ENCODE data around the gene NIPAL3.
"Not testable (repeated sequence)": the region's sequence is repeated elsewhere in the genome, so short reads cannot be mapped to it uniquely, and the experiment has no call there.

NIPAL3 gene

DNA sequence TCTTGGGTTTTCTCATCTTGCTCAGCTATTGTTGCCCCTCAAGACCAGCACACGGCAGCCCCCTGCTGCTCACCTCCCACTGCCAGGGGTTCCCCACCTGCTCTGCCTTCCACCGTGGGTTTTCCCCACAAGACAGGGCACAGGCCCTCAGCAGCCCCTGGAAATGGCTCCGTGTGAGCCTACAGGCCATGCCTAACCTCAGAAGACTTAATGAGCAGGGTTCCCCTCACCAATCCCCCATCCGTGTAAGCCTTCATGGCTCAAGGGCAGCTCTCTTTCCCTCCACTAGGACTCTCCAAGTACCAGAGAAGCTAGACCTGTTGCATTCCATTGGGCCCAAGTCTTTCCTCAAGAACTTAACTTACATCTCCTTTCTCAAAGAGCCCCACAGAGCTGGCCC, 68.6 kb downstream of the NIPAL3 start:
- no peak for DNase-seq
- peaks cover 96% of the 10 kb centered on the region for H3K4me1 Mint-ChIP-seq
- H3K4me3 Mint-ChIP-seq: no peak overlapping the region
- no peaks in the 10 kb centered on the region for H3K27me3 Mint-ChIP-seq
- CTCF ChIA-PET: interaction anchor here (0.7 to 4.7 kb wide), 10 partner anchors 7 to 103 kb away, joined by 3 to 40 read pairs (median 4); partner anchors contain the start of gene NIPAL3
- peaks cover 9% of the 10 kb centered on the region for H3K9me3 Mint-ChIP-seq
- H3K36me3 Mint-ChIP-seq: peaks cover 37% of the 10 kb centered on the region
- H3K27ac Mint-ChIP-seq: peak overlapping the region; percentile 98

DNA sequence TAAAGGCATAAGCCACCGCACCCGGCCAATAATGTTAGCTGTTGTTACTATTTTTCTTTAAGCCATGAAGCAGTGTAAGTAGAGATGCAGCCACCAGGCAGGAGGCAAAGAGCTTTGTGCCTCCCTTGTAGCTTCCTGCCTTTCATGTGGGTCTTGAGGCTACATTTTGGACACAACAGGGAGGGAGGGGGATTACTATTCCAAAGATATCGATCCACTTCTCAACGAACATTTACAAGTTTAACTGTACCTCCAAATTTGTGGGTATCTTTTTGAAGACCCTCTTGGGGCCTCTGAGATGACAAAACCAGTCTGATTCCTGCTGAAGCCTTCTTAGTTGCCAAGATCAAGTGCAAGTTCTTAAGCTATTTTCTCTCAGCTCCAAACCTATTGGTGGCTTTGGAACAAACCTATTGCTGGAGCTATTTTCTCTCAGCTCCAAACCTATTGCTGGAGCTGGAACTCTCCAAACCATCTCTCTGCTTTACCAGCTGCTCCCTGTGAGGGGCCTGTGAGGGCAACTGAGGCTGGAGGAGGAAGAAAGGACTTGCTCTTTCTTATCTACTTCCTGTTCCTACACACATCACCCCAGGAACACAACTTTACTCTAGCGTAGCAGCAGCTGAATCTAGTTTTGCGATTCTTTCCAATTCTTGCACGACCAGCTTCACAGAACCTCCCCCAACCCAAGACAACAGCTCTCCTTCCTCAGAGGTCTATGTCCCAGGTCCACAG, 70.9 kb downstream of the NIPAL3 start:
- CTCF ChIA-PET: interaction anchor here (0.8 to 2.8 kb wide), 11 partner anchors 15 to 287 kb away, joined by 3 to 21 read pairs (median 5); partner anchors contain the start of genes NIPAL3, RCAN3 and STPG1
- H3K4me1 Mint-ChIP-seq: peaks cover 87% of the 10 kb centered on the region
- peak; percentile 77 for DNase-seq
- no peaks in the 10 kb centered on the region for H3K27me3 Mint-ChIP-seq
- peak overlapping the region; percentile 97 for H3K27ac Mint-ChIP-seq
- H3K4me3 Mint-ChIP-seq: peak overlapping the region; percentile 65
- peaks cover 31% of the 10 kb centered on the region for H3K36me3 Mint-ChIP-seq
- peaks cover 9% of the 10 kb centered on the region for H3K9me3 Mint-ChIP-seq

DNA sequence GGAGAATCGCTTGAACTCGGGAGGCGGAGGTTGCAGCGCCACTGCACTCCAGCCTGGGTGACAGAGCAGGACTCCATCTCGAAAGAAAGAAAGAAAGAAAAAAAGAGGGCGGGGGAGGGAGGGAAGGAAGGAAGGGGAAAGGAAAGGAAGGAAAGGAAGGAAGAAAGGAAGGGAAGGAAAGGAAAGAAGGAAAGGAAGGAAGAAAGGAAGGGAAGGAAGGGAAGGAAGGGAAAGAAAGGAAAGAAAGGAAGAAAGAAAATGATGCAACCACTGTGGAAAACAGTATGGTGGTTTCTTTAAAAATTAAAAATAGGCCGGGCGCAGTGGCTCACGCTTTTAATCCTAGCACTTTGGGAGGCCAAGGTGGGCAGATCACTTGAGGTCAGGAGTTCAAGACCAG, 71.9 kb downstream of the NIPAL3 start:
- CTCF ChIA-PET: interaction anchor here (1.0 to 2.8 kb wide), 4 partner anchors 14 to 288 kb away, joined by 3 to 21 read pairs (median 10); partner anchors contain the start of genes NIPAL3, RCAN3 and STPG1
- peak overlapping the region; percentile 97 for H3K27ac Mint-ChIP-seq
- peaks cover 85% of the 10 kb centered on the region for H3K4me1 Mint-ChIP-seq
- H3K4me3 Mint-ChIP-seq: no peak overlapping the region
- no peak for DNase-seq
- H3K9me3 Mint-ChIP-seq: peaks cover 8% of the 10 kb centered on the region
- H3K36me3 Mint-ChIP-seq: peaks cover 34% of the 10 kb centered on the region
- H3K27me3 Mint-ChIP-seq: no peaks in the 10 kb centered on the region

DNA sequence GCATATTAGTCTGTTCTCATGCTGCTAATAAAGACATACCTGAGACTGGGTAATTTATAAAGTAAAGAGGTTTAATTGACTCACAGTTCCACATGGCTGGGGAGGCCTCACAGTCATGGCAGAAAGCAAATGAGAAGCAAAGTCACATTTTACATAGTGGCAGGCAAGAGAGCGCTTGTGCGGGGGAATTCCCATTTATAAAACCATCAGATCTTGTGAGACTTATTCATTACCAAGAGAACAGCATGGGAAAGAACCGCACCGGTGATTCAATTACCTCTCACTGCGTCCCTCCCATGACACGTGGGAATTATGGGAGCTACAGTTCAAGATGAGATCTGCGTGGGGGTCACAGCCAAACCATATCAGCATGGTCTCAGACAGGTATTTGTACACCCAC, 72.6 kb downstream of the NIPAL3 start:
- not testable (repeated sequence) for H3K9me3 Mint-ChIP-seq, DNase-seq, H3K27me3 Mint-ChIP-seq, H3K4me3 Mint-ChIP-seq
- H3K27ac Mint-ChIP-seq: peak overlapping the region; percentile 97
- H3K4me1 Mint-ChIP-seq: peaks cover 78% of the 10 kb centered on the region
- H3K36me3 Mint-ChIP-seq: peaks cover 31% of the 10 kb centered on the region
- CTCF ChIA-PET: interaction anchor here (0.8 to 2.8 kb wide), 3 partner anchors 13 to 99 kb away, joined by 3 to 15 read pairs (median 6); partner anchors contain the start of genes NIPAL3 and RCAN3

- DNase-seq: no peak
- H3K9me3 Mint-ChIP-seq: peaks cover 4% of the 10 kb centered on the region
- H3K36me3 Mint-ChIP-seq: peaks cover 20% of the 10 kb centered on the region
- H3K4me1 Mint-ChIP-seq: peaks cover 63% of the 10 kb centered on the region
- H3K27ac Mint-ChIP-seq: no peak overlapping the region
- CTCF ChIA-PET: interaction anchor here (1.0 to 1.7 kb wide), 3 partner anchors 12 to 99 kb away, joined by 3 to 6 read pairs (median 6); partner anchors contain the start of genes NIPAL3 and RCAN3
- no peaks in the 10 kb centered on the region for H3K27me3 Mint-ChIP-seq
- no peak overlapping the region for H3K4me3 Mint-ChIP-seq
These were observed 74.1 kb downstream of the NIPAL3 start for GRCh38 chr1:24489674-24490073.

GRCh38 chr1:24490101-24490781, 74.6 kb downstream of the NIPAL3 start:
- no peak overlapping the region for H3K27ac Mint-ChIP-seq
- H3K9me3 Mint-ChIP-seq: peaks cover 4% of the 10 kb centered on the region
- peaks cover 20% of the 10 kb centered on the region for H3K36me3 Mint-ChIP-seq
- H3K4me1 Mint-ChIP-seq: peaks cover 57% of the 10 kb centered on the region
- CTCF ChIA-PET: interaction anchor here (0.9 to 1.1 kb wide), 3 partner anchors 10 to 75 kb away, joined by 3 to 6 read pairs (median 5); partner anchors contain the start of genes NIPAL3 and RCAN3
- no peak overlapping the region for H3K4me3 Mint-ChIP-seq
- H3K27me3 Mint-ChIP-seq: no peaks in the 10 kb centered on the region
- no peak for DNase-seq

DNA sequence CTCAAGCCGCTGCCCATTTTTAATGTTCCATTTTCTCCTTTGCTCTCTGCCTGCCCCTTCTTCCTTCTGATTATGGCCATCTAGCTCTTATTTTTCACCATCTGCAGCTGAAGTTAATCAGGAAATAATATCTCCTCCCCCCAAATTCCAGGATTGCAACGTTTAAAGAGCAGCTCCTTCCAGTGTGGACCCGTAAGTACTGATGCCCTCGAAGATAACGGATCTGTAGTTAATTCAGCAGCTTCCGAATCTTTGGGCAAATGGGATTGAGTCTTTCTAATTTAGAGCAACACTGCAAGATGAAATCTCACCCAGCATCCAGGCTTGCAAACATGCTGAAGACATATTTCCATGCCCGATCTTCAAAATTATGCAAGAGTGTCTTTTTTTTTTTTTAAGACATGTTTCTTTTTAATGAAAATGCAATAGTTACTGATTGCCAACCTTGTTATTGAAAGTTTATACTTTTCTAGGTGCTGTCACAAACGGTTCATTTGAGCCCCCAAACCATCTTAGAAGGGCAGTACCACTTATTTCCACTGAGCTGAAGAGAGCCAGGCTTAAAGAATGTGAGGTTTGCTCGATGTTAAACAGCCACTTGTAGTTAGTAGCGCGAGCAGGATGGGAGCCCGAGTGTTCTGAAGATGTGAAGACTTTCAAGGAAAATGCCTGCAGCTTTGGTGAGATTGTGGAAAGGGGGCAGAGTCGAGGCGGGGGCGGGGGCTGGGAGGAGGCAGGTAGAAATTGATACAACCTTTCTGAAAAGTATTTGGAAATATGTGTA, 76.2 kb downstream of the NIPAL3 start:
- Mint-ChIP-seq H3K36me3 (peaks cover 20% of the 10 kb centered on the region), H3K4me3 (no peak overlapping the region), H3K4me1 (peaks cover 42% of the 10 kb centered on the region), H3K27ac (no peak overlapping the region), H3K27me3 (no peaks in the 10 kb centered on the region), H3K9me3 (peaks cover 4% of the 10 kb centered on the region)
- no peak for DNase-seq
- CTCF ChIA-PET: interaction anchor here (0.7 to 1.0 kb wide), 4 partner anchors 8 to 75 kb away, joined by 3 to 4 read pairs (median 3); no protein-coding TSS in a partner anchor

DNA sequence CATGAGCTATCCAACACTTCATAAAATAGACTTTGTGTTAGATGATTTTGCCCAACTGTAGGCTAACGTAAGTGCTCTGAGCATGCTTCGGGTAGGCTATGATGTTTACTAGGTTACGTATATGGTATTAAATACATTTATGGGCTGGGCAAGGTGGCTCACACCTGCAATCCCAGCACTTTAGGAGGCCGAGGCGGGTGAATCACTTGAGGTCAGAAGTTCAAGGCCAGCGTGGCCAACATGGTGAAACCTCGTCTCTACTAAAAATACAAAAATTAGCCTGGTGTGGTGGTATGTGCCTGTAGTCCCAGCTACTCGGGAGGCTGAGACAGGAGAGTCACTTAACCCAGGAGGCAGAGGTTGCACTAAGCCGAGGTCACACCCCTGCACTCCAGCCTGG, 77.3 kb downstream of the NIPAL3 start:
- H3K36me3 Mint-ChIP-seq: peaks cover 20% of the 10 kb centered on the region

GRCh38 chr1:24493785-24494184, 78.2 kb downstream of the NIPAL3 start:
- Mint-ChIP-seq H3K27me3 (no peaks in the 10 kb centered on the region), H3K4me3 (no peak overlapping the region), H3K36me3 (peaks cover 16% of the 10 kb centered on the region), H3K4me1 (peaks cover 29% of the 10 kb centered on the region), H3K9me3 (peaks cover 2% of the 10 kb centered on the region), H3K27ac (no peak overlapping the region)
- DNase-seq: no peak
- CTCF ChIA-PET: interaction anchor here (1.2 kb wide), 2 partner anchors 48 to 79 kb away, joined by 3 read pairs; no protein-coding TSS in a partner anchor

More for the DNA sequence above, 77.3 kb downstream of the NIPAL3 start:
- H3K4me1 Mint-ChIP-seq: peaks cover 31% of the 10 kb centered on the region
- not testable (repeated sequence) for H3K27ac Mint-ChIP-seq, DNase-seq, H3K27me3 Mint-ChIP-seq, H3K4me3 Mint-ChIP-seq, H3K9me3 Mint-ChIP-seq
- CTCF ChIA-PET: interaction anchor here (1.0 to 1.2 kb wide), 2 partner anchors 76 to 78 kb away, joined by 3 read pairs; no protein-coding TSS in a partner anchor

- peaks cover 38% of the 10 kb centered on the region for H3K4me1 Mint-ChIP-seq
- H3K27me3 Mint-ChIP-seq: no peaks in the 10 kb centered on the region
- peaks cover 17% of the 10 kb centered on the region for H3K36me3 Mint-ChIP-seq
- H3K4me3 Mint-ChIP-seq: no peak overlapping the region
- DNase-seq: no peak
- peaks cover 6% of the 10 kb centered on the region for H3K9me3 Mint-ChIP-seq
- CTCF ChIA-PET: no interaction called here
- no peak overlapping the region for H3K27ac Mint-ChIP-seq
These were observed 83.0 kb downstream of the NIPAL3 start for GRCh38 chr1:24498589-24498988.

GRCh38 chr1:24500448-24501048, 84.9 kb downstream of the NIPAL3 start:
- peak overlapping the region; percentile 72 for H3K4me3 Mint-ChIP-seq
- H3K36me3 Mint-ChIP-seq: peaks cover 33% of the 10 kb centered on the region
- H3K27me3 Mint-ChIP-seq: no peaks in the 10 kb centered on the region
- peak overlapping the region; percentile 92 for H3K27ac Mint-ChIP-seq
- H3K4me1 Mint-ChIP-seq: peaks cover 38% of the 10 kb centered on the region
- CTCF ChIA-PET: interaction anchor here (0.7 to 3.6 kb wide), 5 partner anchors 14 to 87 kb away, joined by 3 to 27 read pairs (median 12); partner anchors contain the start of gene NIPAL3
- DNase-seq: no peak
- peaks cover 6% of the 10 kb centered on the region for H3K9me3 Mint-ChIP-seq

- Mint-ChIP-seq H3K27me3 (no peaks in the 10 kb centered on the region), H3K4me3 (peak overlapping the region; percentile 72), H3K4me1 (peaks cover 45% of the 10 kb centered on the region), H3K9me3 (peaks cover 6% of the 10 kb centered on the region), H3K36me3 (peaks cover 33% of the 10 kb centered on the region), H3K27ac (peak overlapping the region; percentile 92)
- CTCF ChIA-PET: interaction anchor here (0.7 to 3.6 kb wide), 10 partner anchors 11 to 110 kb away, joined by 3 to 27 read pairs (median 6); partner anchors contain the start of gene NIPAL3
- DNase-seq: peak; percentile 71
These were observed 85.9 kb downstream of the NIPAL3 start for GRCh38 chr1:24501371-24502064.
